ENCODE measurements around the gene SASH1. TPM values are rescaled to one million over a fixed set of nuclear protein-coding genes. Genes with fewer than 3 reads are reported as not detected.

SASH1 gene
- total RNA-seq, 1 experiment from 2014 or later = 9.8 TPM

GRCh38 chr6:148343047-148343782, 577 bp downstream of the SASH1 start:
- POLR2A ChIA-PET (ENCODE audit: unreplicated experiment) = interaction anchor here (0.8 kb wide), 1 partner anchor 179 kb away, joined by 12 read pairs; no protein-coding TSS in a partner anchor
- Histone ChIP-seq H3K4me3 (ENCODE audit: low read length) (peak overlapping the region; percentile 78), H3K27ac (ENCODE audit: low read length) (peak overlapping the region; percentile 38), H3K9me3 (ENCODE audit: low read length) (no peaks in the 10 kb centered on the region), H2AFZ (ENCODE audit: low read length) (peak overlapping the region; percentile 62), H3K27me3 (ENCODE audit: low read length) (no peaks in the 10 kb centered on the region), H3K4me1 (ENCODE audit: insufficient read depth, low read length) (peaks cover 16% of the 10 kb centered on the region), H3F3A (ENCODE audit: low read length, unreplicated experiment) (no peaks in the 10 kb centered on the region), H3K36me3 (ENCODE audit: low read depth, low read length) (no peaks in the 10 kb centered on the region), H3K9ac (ENCODE audit: low read length) (peak overlapping the region; percentile 96), H3K79me2 (ENCODE audit: low read length) (peaks cover 41% of the 10 kb centered on the region), H3K4me2 (ENCODE audit: low read length) (peak overlapping the region; percentile 78), H3K9me2 (replicated peaks; ENCODE audit: low read length) (no peaks in the 10 kb centered on the region), H4K20me1 (ENCODE audit: low read length) (peaks cover 6% of the 10 kb centered on the region; the same call in 1 of the 2 replicates)
- TF ChIP-seq EZH2phosphoT487 (IDR thresholded peaks at IDR 0.05; ENCODE audit: borderline replicate concordance, low read length) (no peak), EZH2 (IDR thresholded peaks at IDR 0.05; ENCODE audit: low read length, unreplicated experiment) (no peak), CTCF (conservative IDR thresholded peaks at IDR 0.05; ENCODE audit: low read depth, low read length) (no peak)
- peak; percentile 49 for DNase-seq
- intact Hi-C loops (cut with micrococcal nuclease) = loop anchor here (2.0 to 10.0 kb wide), 5 partner anchors 36 to 148 kb away; no protein-coding TSS in a partner anchor
- CTCF ChIA-PET = interaction anchor here (0.5 to 1.5 kb wide), 2 partner anchors 34 to 163 kb away, joined by 3 to 4 read pairs; no protein-coding TSS in a partner anchor
- peak; percentile 19 for ATAC-seq
- BruUV-seq (replicated peaks) = no TSS peak

- ATAC-seq = no peak
- Histone ChIP-seq H3K27ac (ENCODE audit: low read length) (no peak overlapping the region), H3K4me1 (ENCODE audit: insufficient read depth, low read length) (peaks cover 16% of the 10 kb centered on the region), H3K79me2 (ENCODE audit: low read length) (peaks cover 48% of the 10 kb centered on the region), H2AFZ (ENCODE audit: low read length) (no peak overlapping the region), H4K20me1 (ENCODE audit: low read length) (peaks cover 6% of the 10 kb centered on the region; the same call in 1 of the 2 replicates), H3K4me3 (ENCODE audit: low read length) (no peak overlapping the region), H3K36me3 (ENCODE audit: low read depth, low read length) (no peaks in the 10 kb centered on the region), H3K4me2 (ENCODE audit: low read length) (no peak overlapping the region), H3K9ac (ENCODE audit: low read length) (no peak overlapping the region), H3K9me2 (replicated peaks; ENCODE audit: low read length) (no peaks in the 10 kb centered on the region), H3K9me3 (ENCODE audit: low read length) (no peaks in the 10 kb centered on the region), H3F3A (ENCODE audit: low read length, unreplicated experiment) (no peaks in the 10 kb centered on the region), H3K27me3 (ENCODE audit: low read length) (no peaks in the 10 kb centered on the region)
- DNase-seq = no peak
- TF ChIP-seq EZH2phosphoT487 (IDR thresholded peaks at IDR 0.05; ENCODE audit: borderline replicate concordance, low read length) (no peak), CTCF (conservative IDR thresholded peaks at IDR 0.05; ENCODE audit: low read depth, low read length) (no peak), EZH2 (IDR thresholded peaks at IDR 0.05; ENCODE audit: low read length, unreplicated experiment) (no peak)
- intact Hi-C loops (cut with micrococcal nuclease) = loop anchor here (10.0 kb wide), 1 partner anchor 150 kb away; no protein-coding TSS in a partner anchor
- no TSS peak for BruUV-seq (replicated peaks)
- CTCF ChIA-PET = no interaction called here
- POLR2A ChIA-PET (ENCODE audit: unreplicated experiment) = no interaction called here
Measured at GRCh38 chr6:148345176-148345575, 2.5 kb downstream of the SASH1 start.

- intact Hi-C loops (cut with micrococcal nuclease) = loop anchor here (10.0 kb wide), 1 partner anchor 151 kb away; no protein-coding TSS in a partner anchor
- Histone ChIP-seq H3K27me3 (ENCODE audit: low read length) (no peaks in the 10 kb centered on the region), H3K36me3 (ENCODE audit: low read depth, low read length) (no peaks in the 10 kb centered on the region), H3K9me3 (ENCODE audit: low read length) (no peaks in the 10 kb centered on the region), H4K20me1 (ENCODE audit: low read length) (peaks cover 6% of the 10 kb centered on the region; the same call in 1 of the 2 replicates), H3K4me3 (ENCODE audit: low read length) (no peak overlapping the region), H3K79me2 (ENCODE audit: low read length) (peaks cover 48% of the 10 kb centered on the region), H3K9ac (ENCODE audit: low read length) (no peak overlapping the region), H3K27ac (ENCODE audit: low read length) (no peak overlapping the region), H3K4me2 (ENCODE audit: low read length) (no peak overlapping the region), H2AFZ (ENCODE audit: low read length) (no peak overlapping the region), H3K9me2 (replicated peaks; ENCODE audit: low read length) (no peaks in the 10 kb centered on the region), H3K4me1 (ENCODE audit: insufficient read depth, low read length) (peaks cover 16% of the 10 kb centered on the region), H3F3A (ENCODE audit: low read length, unreplicated experiment) (no peaks in the 10 kb centered on the region)
- ATAC-seq (no peak), DNase-seq (no peak)
- ChIA-PET POLR2A (ENCODE audit: unreplicated experiment) (no interaction called here), CTCF (no interaction called here)
- TF ChIP-seq EZH2 (IDR thresholded peaks at IDR 0.05; ENCODE audit: low read length, unreplicated experiment) (no peak), EZH2phosphoT487 (IDR thresholded peaks at IDR 0.05; ENCODE audit: borderline replicate concordance, low read length) (no peak), CTCF (conservative IDR thresholded peaks at IDR 0.05; ENCODE audit: low read depth, low read length) (no peak)
- no TSS peak for BruUV-seq (replicated peaks)
Measured at GRCh38 chr6:148345578-148345977, 2.9 kb downstream of the SASH1 start.

Measured in PC-3 (cell line).